DMS53 (cell line): ENCODE data around the gene CCDC88B.
"Not testable (repeated sequence)": the region's sequence is repeated elsewhere in the genome, so short reads cannot be mapped to it uniquely, and the experiment has no call there.

Experiments
- DNase-seq: peaks from one replicate; lab custom pipeline; 2025; lab: John Stamatoyannopoulos, UW

CCDC88B gene

GRCh38 chr11:64304316-64305072 lies 35.5 kb upstream of the CCDC88B start:
- peak; percentile 97 for DNase-seq

GRCh38 chr11:64305075-64305690 lies 34.8 kb upstream of the CCDC88B start, which contains the start of gene ESRRA:
Gene ESRRA (plus strand): TSS chr11:64305524. CDS start chr11:64307180, 1,656 bp downstream.
- peak; percentile 100 for DNase-seq

GRCh38 chr11:64305691-64306562 lies 34.1 kb upstream of the CCDC88B start:
- DNase-seq, result peak; percentile 78

GRCh38 chr11:64306563-64306875 lies 33.5 kb upstream of the CCDC88B start:
- DNase-seq, result no peak

- DNase-seq, result no peak
Observed at GRCh38 chr11:64306876-64307622, 33.0 kb upstream of the CCDC88B start.

- DNase-seq, result not testable (repeated sequence)
Observed at GRCh38 chr11:64307795-64308194, 32.2 kb upstream of the CCDC88B start.

GRCh38 chr11:64312947-64313346 lies 27.1 kb upstream of the CCDC88B start:
- no peak for DNase-seq

- DNase-seq, result no peak
Observed at GRCh38 chr11:64313491-64314145, 26.4 kb upstream of the CCDC88B start.

GRCh38 chr11:64314146-64314804 lies 25.7 kb upstream of the CCDC88B start:
- DNase-seq, result peak; percentile 48

- no peak for DNase-seq
Observed at GRCh38 chr11:64314805-64315561, 25.0 kb upstream of the CCDC88B start.

- not testable (repeated sequence) for DNase-seq
Observed at GRCh38 chr11:64315667-64316526, 24.1 kb upstream of the CCDC88B start.

- DNase-seq, result peak; percentile 95
Observed at GRCh38 chr11:64316672-64317324, 23.2 kb upstream of the CCDC88B start.

GRCh38 chr11:64317325-64317960 lies 22.6 kb upstream of the CCDC88B start, which contains the start of gene TRMT112:
Gene TRMT112 (minus strand): TSS chr11:64317559. CDS start chr11:64317526, 33 bp downstream.
- peak; percentile 100 for DNase-seq

GRCh38 chr11:64317961-64318765 lies 21.8 kb upstream of the CCDC88B start, which contains the start of gene PRDX5:
Gene PRDX5 (plus strand): TSS chr11:64318121. CDS start chr11:64318216, 95 bp downstream.
- DNase-seq, result peak; percentile 99

- no peak for DNase-seq
Observed at GRCh38 chr11:64318766-64319761, 20.9 kb upstream of the CCDC88B start.

GRCh38 chr11:64320556-64320955 lies 19.4 kb upstream of the CCDC88B start:
- no peak for DNase-seq
